Measurements from ENCODE around the gene OSTC. TPM values are rescaled to one million over a fixed set of nuclear protein-coding genes. Genes with fewer than 3 reads are reported as not detected.

Gene OSTC
- total RNA-seq, 1 donor from 2014 or later: 38.0 TPM

- no peak for DNase-seq (ENCODE audit: low spot score)
- intact Hi-C loops (cut with DNase I): no loop called here
Observed at GRCh38 chr4:108636246-108636645, 14.2 kb upstream of the OSTC start.

- intact Hi-C loops (cut with DNase I): no loop called here
- no peak for DNase-seq (ENCODE audit: low spot score)
Observed at GRCh38 chr4:108637856-108638255, 12.5 kb upstream of the OSTC start.

DNA sequence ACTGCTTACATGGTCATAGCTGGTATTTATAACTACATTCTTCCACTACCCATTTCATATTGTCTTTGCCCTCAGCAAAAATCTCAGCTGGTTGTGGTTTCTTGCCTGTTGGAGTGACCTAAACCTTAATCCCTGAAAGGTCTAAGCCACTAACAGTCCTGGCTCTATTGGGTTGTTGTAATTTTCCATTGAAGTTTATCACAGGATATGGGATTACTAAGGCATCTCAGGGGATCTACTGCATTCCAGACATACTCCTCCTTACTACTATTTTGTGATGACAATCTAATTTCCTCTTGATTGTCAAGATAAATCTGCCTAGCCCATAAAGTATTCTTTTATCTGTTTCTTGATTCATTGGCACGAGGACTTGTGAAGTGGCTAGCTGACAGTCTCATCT, 6.2 kb upstream of the OSTC start:
- intact Hi-C loops (cut with DNase I): no loop called here

GRCh38 chr4:108646706-108647105, 3.7 kb upstream of the OSTC start:
- no peak for DNase-seq (ENCODE audit: low spot score)
- intact Hi-C loops (cut with DNase I): no loop called here

More for the DNA sequence above, 6.2 kb upstream of the OSTC start:
- no peak for DNase-seq (ENCODE audit: low spot score)

GRCh38 chr4:108649863-108650211, 562 bp upstream of the OSTC start:
- DNase-seq (ENCODE audit: low spot score): no peak
- intact Hi-C loops (cut with DNase I): loop anchor here (2.0 kb wide), 1 partner anchor 29 kb away; the partner anchor contains the start of gene RPL34

DNA sequence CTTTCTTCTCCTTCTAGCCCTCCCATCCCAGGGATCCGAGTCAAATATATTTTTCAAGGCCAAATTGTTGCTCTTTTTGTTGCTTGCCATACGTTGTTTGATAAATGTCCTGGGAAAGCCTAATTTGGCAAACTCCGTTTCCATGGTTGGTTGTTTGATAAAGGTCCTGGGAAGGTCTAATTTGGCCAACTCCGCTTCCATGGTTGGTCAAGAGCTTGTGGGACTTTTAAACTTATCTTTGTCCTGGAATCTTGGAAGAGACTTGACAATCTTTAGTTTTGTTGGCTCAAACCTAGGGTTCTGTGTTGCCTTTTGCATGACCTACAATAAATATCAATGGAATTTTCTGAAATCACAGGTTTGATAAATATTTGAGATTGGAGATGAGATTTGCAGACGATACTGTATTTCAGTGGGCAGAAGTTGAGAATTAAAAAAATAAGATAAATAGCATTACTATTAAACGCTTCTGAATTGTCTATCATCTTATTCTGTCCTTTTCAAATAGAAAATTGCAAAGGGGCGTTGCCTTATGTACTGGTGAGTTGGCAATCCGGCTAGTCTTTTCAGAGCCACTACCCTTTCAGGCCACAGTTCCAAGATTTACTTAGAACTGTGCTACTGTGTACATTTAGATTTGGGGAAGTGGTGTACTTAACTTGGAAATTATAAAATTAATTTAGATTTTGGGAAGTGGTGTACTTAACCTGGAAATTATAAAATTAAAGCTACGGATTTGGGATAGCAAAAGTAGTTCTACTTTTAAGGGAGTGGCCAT, 804 bp downstream of the OSTC start:
- DNase-seq (ENCODE audit: low spot score): no peak
- intact Hi-C loops (cut with DNase I): loop anchor here (2.0 kb wide), 1 partner anchor 30 kb away; the partner anchor contains the start of gene RPL34

DNA sequence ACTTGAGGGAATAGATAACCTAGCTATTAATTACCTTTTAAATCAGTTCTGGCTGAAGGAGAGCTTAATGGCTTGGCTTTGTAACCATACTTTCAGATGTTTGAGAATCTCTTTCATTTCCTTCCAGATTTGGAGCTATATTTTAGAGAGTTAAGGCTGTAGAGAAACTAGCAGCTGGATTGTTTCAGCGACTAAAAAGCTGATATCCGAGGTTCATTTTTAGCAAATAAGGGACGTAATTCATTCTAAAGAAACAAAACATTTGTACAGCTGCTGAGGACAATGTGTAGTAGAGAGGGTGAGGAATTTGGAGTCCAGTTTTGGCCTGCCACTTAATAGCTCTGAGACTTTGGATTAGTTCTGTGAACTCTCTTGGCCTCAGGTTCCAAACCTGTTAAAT, 12.2 kb downstream of the OSTC start:
- intact Hi-C loops (cut with DNase I): no loop called here
- no peak for DNase-seq (ENCODE audit: low spot score)

DNA sequence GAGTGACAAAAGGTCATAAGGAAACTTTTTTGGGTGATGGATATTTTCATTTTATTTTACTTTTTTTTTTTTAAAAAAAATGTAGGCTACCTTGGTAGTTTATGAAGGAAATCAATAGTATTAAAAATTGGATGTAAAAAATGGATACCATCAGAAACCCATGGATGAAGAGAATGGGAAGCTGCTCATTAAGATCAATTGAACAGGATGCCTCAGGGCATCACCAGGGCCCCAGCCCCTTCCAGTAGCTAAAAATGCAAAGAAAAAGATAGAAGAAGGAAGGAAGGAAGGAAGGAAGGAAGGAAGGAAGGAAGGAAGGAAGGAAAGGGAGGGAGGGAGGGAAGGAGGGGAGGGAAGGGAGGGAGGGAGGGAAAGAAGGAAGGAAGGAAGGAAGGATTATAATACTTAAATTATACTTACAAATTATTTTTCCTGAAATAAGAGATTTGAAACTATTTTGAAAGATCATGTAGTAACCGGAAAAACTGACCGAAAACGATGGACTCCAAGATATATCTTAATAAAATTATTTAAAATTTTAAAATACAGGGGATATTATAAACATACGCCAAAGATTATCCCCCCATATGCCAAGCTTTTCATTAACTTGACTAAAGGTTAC, 24.1 kb downstream of the OSTC start:
- no peak for DNase-seq (ENCODE audit: low spot score)
- intact Hi-C loops (cut with DNase I): no loop called here

- intact Hi-C loops (cut with DNase I): loop anchor here (10.0 kb wide), 1 partner anchor 723 kb away; no protein-coding TSS in a partner anchor
- no peak for DNase-seq (ENCODE audit: low spot score)
Observed at GRCh38 chr4:108681321-108681809, 31.0 kb downstream of the OSTC start.

- DNase-seq (ENCODE audit: low spot score): no peak
- intact Hi-C loops (cut with DNase I): loop anchor here (10.0 kb wide), 1 partner anchor 721 kb away; no protein-coding TSS in a partner anchor
Observed at GRCh38 chr4:108683479-108683878, 33.1 kb downstream of the OSTC start.

GRCh38 chr4:108685036-108685686, 34.8 kb downstream of the OSTC start:
- intact Hi-C loops (cut with DNase I): loop anchor here (10.0 kb wide), 1 partner anchor 720 kb away; no protein-coding TSS in a partner anchor
- no peak for DNase-seq (ENCODE audit: low spot score)

DNA sequence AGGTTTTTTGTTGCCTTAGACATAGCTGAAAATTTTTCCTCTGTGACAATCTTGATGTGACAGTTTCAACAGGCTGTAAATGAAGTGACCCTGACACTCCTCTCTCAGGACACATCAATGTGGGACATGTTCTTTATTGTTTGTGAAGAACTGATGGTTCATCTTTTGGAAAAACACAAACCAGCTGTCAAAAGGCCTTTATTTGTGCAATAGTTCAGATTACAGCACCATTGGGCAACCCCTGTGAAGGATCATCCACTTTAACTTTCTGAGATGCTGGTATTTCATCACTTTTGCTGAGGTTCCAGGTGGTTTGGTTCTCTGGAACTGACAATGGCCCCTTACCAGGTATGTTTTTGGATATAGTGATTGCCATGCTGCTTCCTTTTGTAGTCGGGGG, 40.3 kb downstream of the OSTC start:
- intact Hi-C loops (cut with DNase I): no loop called here
- DNase-seq (ENCODE audit: low spot score): no peak

- intact Hi-C loops (cut with DNase I): no loop called here
- no peak for DNase-seq (ENCODE audit: low spot score)
Observed at GRCh38 chr4:108693211-108693610, 42.8 kb downstream of the OSTC start.

DNA sequence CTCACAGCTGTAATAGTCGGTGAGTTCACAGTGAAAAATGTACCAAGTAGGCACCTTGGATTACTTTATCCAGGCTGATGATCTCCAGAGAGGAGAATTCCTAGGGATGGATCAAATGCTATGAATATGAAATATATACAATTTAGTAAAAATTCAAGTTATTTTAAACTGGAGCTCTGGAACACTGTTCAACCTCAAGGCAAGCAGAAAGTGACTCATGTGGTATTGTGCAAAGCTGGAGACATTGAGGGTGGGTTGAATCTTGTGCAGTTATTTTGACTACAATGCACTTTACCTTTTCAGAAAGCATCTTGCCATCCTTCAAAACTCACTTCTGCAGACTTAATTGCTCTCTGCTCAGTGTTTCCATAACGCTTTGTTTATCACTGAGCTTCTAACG, 43.4 kb downstream of the OSTC start:
- no peak for DNase-seq (ENCODE audit: low spot score)

DNA sequence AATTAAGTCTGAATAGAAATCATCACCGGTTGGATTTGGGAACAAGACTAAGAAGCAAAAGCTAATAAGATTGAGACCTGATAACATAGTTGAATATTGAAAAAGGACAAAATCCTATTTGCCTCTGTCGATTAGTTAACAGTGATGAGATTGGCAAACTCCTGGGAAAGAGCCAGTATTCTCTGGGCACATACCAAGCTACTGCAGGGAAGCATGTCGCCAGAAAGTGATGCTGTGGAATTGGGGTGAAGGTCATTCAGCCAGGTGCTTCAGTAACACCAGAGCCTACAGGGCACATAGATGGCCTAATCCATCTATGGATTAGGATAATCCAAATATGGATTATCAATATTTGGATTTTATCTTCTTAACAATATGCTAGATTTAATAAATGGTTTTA, 44.0 kb downstream of the OSTC start:
- no peak for DNase-seq (ENCODE audit: low spot score)
- intact Hi-C loops (cut with DNase I): no loop called here

More for the DNA sequence above, 43.4 kb downstream of the OSTC start:
- intact Hi-C loops (cut with DNase I): no loop called here

DNA sequence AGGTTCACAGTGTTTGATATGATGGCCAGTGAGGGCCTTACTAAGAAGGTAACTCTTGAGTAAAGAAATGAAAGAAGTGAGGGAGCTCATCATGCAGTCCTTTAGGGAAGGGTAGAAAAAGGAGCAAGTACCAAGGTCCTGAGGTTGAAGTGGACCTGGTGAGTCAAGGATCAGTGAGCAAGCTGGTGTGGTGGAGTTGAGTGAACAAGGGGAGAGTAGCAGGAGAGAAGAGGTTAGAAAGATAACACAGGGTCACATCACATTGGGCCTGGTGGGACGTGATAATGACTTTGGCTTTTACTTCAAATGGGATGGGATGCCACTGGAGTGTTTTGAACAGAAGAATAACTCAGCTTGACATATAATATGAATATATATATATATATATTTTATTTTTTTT, 44.7 kb downstream of the OSTC start:
- no peak for DNase-seq (ENCODE audit: low spot score)
- intact Hi-C loops (cut with DNase I): no loop called here

GRCh38 chr4:108696160-108696559, 45.8 kb downstream of the OSTC start:
- intact Hi-C loops (cut with DNase I): no loop called here
- DNase-seq (ENCODE audit: low spot score): no peak

GRCh38 chr4:108700081-108700757, 49.8 kb downstream of the OSTC start:
- intact Hi-C loops (cut with DNase I): no loop called here
- no peak for DNase-seq (ENCODE audit: low spot score)

- intact Hi-C loops (cut with DNase I): no loop called here
Observed at GRCh38 chr4:108702960-108703359, 52.6 kb downstream of the OSTC start.

DNA sequence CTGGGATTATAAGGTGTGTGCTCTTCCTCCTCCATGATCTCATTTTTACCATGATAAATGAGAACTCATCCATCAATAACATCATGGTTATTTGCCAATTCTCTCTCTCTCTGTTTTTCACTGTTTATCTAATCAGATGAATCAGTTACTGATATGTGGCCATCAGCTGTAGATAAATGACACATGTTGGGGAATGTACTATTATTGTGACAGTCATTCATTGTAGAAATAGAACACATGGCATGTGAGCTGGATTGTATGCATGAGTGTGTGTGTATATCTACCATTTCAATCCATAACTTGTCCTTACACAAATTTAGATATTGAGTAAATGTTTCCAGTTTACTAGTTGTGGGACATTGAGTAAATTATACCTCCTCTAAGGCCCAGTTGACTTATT, 53.0 kb downstream of the OSTC start:
- intact Hi-C loops (cut with DNase I): no loop called here
- no peak for DNase-seq (ENCODE audit: low spot score)

More at GRCh38 chr4:108702960-108703359, 52.6 kb downstream of the OSTC start:
- no peak for DNase-seq (ENCODE audit: low spot score)

All from cardiac septum (tissue), 1 donor.